GM12878 (cell line): Measurements from ENCODE around the gene TRMT1. TPM values are rescaled to one million over a fixed set of nuclear protein-coding genes. Genes with fewer than 3 reads are reported as not detected.

Source experiments
- ATAC-seq: fragments of 200-7000 bp; cut with Tn5 transposase; 3 replicates; pipeline ENCODE4 v1.9.1; 2020; ENCODE audit warnings: mild to moderate bottlenecking, moderate library complexity
- BruUV-seq: library from RNA; stranded (reverse); fragments of 400-500 nt; replicated peaks from 2 replicates; lab custom pipeline; 2021; lab: Mats Ljungman, UMichigan
- CTCF ChIA-PET: fragments of 300-600 bp; sonication (Branson Sonifier 250); formaldehyde crosslinking; extraction: SDS; loops from one replicate; lab custom pipeline; 2021; ENCODE audit warnings: inconsistent platforms; lab: Yijun Ruan, JAX
- POLR2A ChIA-PET: fragments of 350-600 bp; formaldehyde crosslinking; extraction: SDS; loops from one replicate; lab custom pipeline; 2021; ENCODE audit warnings: inconsistent platforms; lab: Charles Lee
- RAD21 ChIA-PET: fragments of 300-600 bp; sonication (Branson Sonifier 250); formaldehyde crosslinking; loops from one replicate; lab custom pipeline; 2023; ENCODE audit warnings: antibody characterized with exemption; ENCODE audit not compliant: unreplicated experiment; lab: Charles Lee
- SMC1A ChIA-PET: fragments of 300-600 bp; sonication (Branson Sonifier 250); formaldehyde crosslinking; loops from one replicate; lab custom pipeline; 2023; ENCODE audit not compliant: unreplicated experiment, uncharacterized antibody; lab: Charles Lee
- DNase-seq: peaks from one replicate; pipeline ENCODE4 v3.0.0-alpha.2; 2011; ENCODE audit warnings: low read depth, low spot score
- FAIRE-seq: peaks from 3 replicates; lab custom pipeline; 2011; peaks lifted over from hg19 to GRCh38; lab: Jason Lieb, UNC
- H2AFZ ChIP-seq: 2 replicates; pipeline ENCODE4 v1.6.0; 2011; ENCODE audit warnings: low read depth, low read length, control low read depth; ENCODE audit not compliant: control insufficient read depth
- H3K27ac ChIP-seq: 2 replicates; pipeline ENCODE4 v1.5.1; 2011; ENCODE audit warnings: control low read depth; ENCODE audit not compliant: control insufficient read depth, insufficient read depth
- H3K27me3 ChIP-seq, 2 experiments: replicated peaks in 1 of 2; 2 replicates each; pipeline versions ENCODE4 v1.6.0 to v1.6.1; 2011; ENCODE audit warnings: low read length in 1 of 2; ENCODE audit not compliant: control insufficient read depth in 2 of 2, insufficient read depth in 2 of 2
- H3K36me3 ChIP-seq, 2 experiments: 2 replicates each; pipeline ENCODE4 v1.5.1; 2011; ENCODE audit warnings: low read length in 1 of 2; ENCODE audit not compliant: control insufficient read depth in 2 of 2, insufficient read depth in 2 of 2
- H3K4me1 ChIP-seq: 2 replicates; pipeline ENCODE4 v1.6.1; 2011; ENCODE audit warnings: mild to moderate bottlenecking, low read length, moderate library complexity, mixed read lengths; ENCODE audit not compliant: control insufficient read depth, insufficient read depth
- H3K4me2 ChIP-seq: 2 replicates; pipeline ENCODE4 v1.6.0; 2011; ENCODE audit warnings: control low read depth; ENCODE audit not compliant: control insufficient read depth, insufficient read depth
- H3K4me3 ChIP-seq: fragments of 200-600 bp; sonication (generic); 2 replicates; pipeline ENCODE4 v1.5.1; 2016
- H3K79me2 ChIP-seq: 2 replicates; pipeline ENCODE4 v1.6.0; 2011; ENCODE audit warnings: low read length; ENCODE audit not compliant: control insufficient read depth, insufficient read depth
- H3K9ac ChIP-seq: 2 replicates; pipeline ENCODE4 v1.8.0; 2011; ENCODE audit warnings: low read length, control low read depth, mixed read lengths; ENCODE audit not compliant: control insufficient read depth, insufficient read depth
- H3K9me3 ChIP-seq: replicated peaks from 3 replicates; pipeline ENCODE4 v1.5.1; 2011; ENCODE audit warnings: mild to moderate bottlenecking, low read length; ENCODE audit not compliant: control insufficient read depth, insufficient read depth
- H4K20me1 ChIP-seq: 2 replicates; pipeline ENCODE4 v1.6.0; 2011; ENCODE audit not compliant: control insufficient read depth, insufficient read depth
- BMI1 ChIP-seq: fragments of 450-650 bp; IDR thresholded peaks from 2 replicates; pipeline ENCODE4 v1.6.1; 2016; ENCODE audit warnings: mild to moderate bottlenecking, moderate library complexity, borderline replicate concordance
- CHD2 ChIP-seq: IDR thresholded peaks from 2 replicates; pipeline ENCODE4 v1.6.1; 2011; ENCODE audit warnings: low read depth, low read length, improper control_type of control experiment, borderline replicate concordance
- ESRRA ChIP-seq: IDR thresholded peaks from 2 replicates; pipeline ENCODE4 v1.6.1; 2012; ENCODE audit warnings: mild to moderate bottlenecking, low read length, improper control_type of control experiment
- LARP7 ChIP-seq: fragments of 450-650 bp; IDR thresholded peaks from 2 replicates; pipeline ENCODE4 v1.6.1; 2017; ENCODE audit warnings: mild to moderate bottlenecking
- MTA3 ChIP-seq: IDR thresholded peaks from 2 replicates; pipeline ENCODE4 v1.6.1; 2012; ENCODE audit warnings: low read length, inconsistent platforms, borderline replicate concordance
- RAD21 ChIP-seq: IDR thresholded peaks from 2 replicates; pipeline ENCODE4 v1.6.1; 2011; ENCODE audit warnings: mild to moderate bottlenecking, low read depth, low read length, moderate library complexity; ENCODE audit not compliant: insufficient read depth
- STAT3 ChIP-seq: IDR thresholded peaks from 2 replicates; pipeline ENCODE4 v1.6.1; 2011; ENCODE audit warnings: low read depth, low read length, improper control_type of control experiment
- YY1 ChIP-seq: IDR thresholded peaks from 2 replicates; pipeline ENCODE4 v1.6.1; 2011; ENCODE audit warnings: low read depth, mild to moderate bottlenecking, low read length
- ZNF384 ChIP-seq: IDR thresholded peaks from 2 replicates; pipeline ENCODE4 v1.6.1; 2012; ENCODE audit warnings: low read depth, mild to moderate bottlenecking, low read length, improper control_type of control experiment, borderline replicate concordance
- WGBS: methylation state at CpG from one replicate; pipeline ENCODE4 v1.1.6; 2016; ENCODE audit warnings: low lambda C conversion rate; ENCODE audit not compliant: insufficient replicate concordance, insufficient coverage; ENCODE audit errors: missing lambda C conversion rate; 5-methylcytosine and 5-hydroxymethylcytosine counted together
- in situ Hi-C: fragments of 300-500 bp; cut with MboI; formaldehyde crosslinking; loops from 9 replicates; pipeline ENCODE4 v1.14.3; 2018; ENCODE audit warnings: mixed read lengths
- intact Hi-C: fragments of 100-400 bp; cut with micrococcal nuclease; formaldehyde crosslinking; loops from one replicate; pipeline ENCODE4 v1.14.2; 2022; ENCODE audit not compliant: unreplicated experiment
- polyA plus RNA-seq, 11 experiments: library from polyadenylated mRNA; depleted of rRNA in 4 of 11; unstranded in 6 of 11; stranded (reverse) in 5 of 11; fragments of >200 nt; fragmentation: Nextera tagmentation in 4 of 11; fragmentation: Illumina TruSeq in 1 of 11; extraction: Ambion mirVana in 4 of 11; extraction: Trizol in 1 of 11; gene quantifications; 1 replicate in 1 of 11; 2 replicates in 10 of 11; pipeline versions ENCODE4 v1.2.1 to v1.2.3, GENCODE V29; 2011 to 2016; ENCODE audit warnings: inconsistent platforms in 2 of 11, missing spikeins in 2 of 11, low read depth in 1 of 11
- total RNA-seq, 4 experiments: library from RNA; depleted of rRNA in 3 of 4; stranded (reverse); fragments of >200 nt in 3 of 4; fragmentation: Illumina TruSeq in 1 of 4; extraction: Trizol in 1 of 4; gene quantifications; 2 replicates each; pipeline versions ENCODE4 v1.2.1 to v1.2.3, GENCODE V29; 2013 to 2021
- TF ChIP-seq, protein P1 (sequence below): IDR thresholded peaks from 2 replicates; pipeline ENCODE4 v1.6.1; 2012; ENCODE audit warnings: improper control_type of control experiment, low read depth, low read length; ENCODE audit not compliant: insufficient replicate concordance
- TF ChIP-seq, protein P2 (sequence below): IDR thresholded peaks from 2 replicates; pipeline ENCODE4 v1.6.1; 2012; ENCODE audit warnings: mild to moderate bottlenecking, low read depth, low read length
- TF ChIP-seq, protein P3 (sequence below): fragments of 450-650 bp; conservative IDR thresholded peaks from 2 replicates; pipeline ENCODE4 v1.6.1; 2017; ENCODE audit warnings: mild to moderate bottlenecking, moderate library complexity

Gene TRMT1
- total and polyA plus RNA-seq, 10 of the 15 experiments (the other 5 are each of a cell fraction or from before 2014, with no cell fraction given): 3.4 to 68.8 (median 34.8) TPM

DNA sequence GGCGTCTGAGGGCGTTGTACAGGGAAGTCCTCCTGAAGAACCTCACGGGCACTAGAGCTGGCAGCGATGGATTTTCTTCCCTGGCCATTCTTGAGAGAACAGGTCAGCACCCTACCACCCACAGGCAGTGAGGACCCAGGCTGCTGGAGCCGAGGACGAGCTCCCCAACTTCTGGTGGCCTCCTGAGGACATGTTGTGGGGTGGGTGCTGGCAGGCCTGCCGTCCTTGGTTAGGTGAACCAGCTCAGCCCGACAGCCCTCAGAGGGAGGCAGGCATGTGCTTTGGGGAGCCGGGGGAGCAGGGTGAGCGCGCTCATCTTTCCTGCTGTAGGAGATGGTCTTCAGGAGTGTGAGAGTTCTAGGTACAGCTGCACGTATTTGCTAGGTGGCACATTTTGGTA lies 29.2 kb downstream of the TRMT1 start:
- no peak overlapping the region for H3K27ac ChIP-seq
- H3K9ac ChIP-seq: no peak overlapping the region
- 48% methylated on average over 12 of the region's 12 CpGs for WGBS
- intact Hi-C loops: no loop called here
- no peak for FAIRE-seq
- no peak overlapping the region for H2AFZ ChIP-seq
- no peaks in the 10 kb centered on the region for H3K79me2 ChIP-seq
- ChIA-PET POLR2A (no interaction called here), RAD21 (no interaction called here), SMC1A (no interaction called here), CTCF (interaction anchor here (1.2 to 3.1 kb wide), 2 partner anchors 55 to 109 kb away, joined by 3 to 19 read pairs; no protein-coding TSS in a partner anchor)
- H3K9me3 ChIP-seq: no peaks in the 10 kb centered on the region
- ATAC-seq: no peak
- no peak for DNase-seq
- no peaks in the 10 kb centered on the region for H3K36me3 ChIP-seq
- H3K4me3 ChIP-seq: no peak overlapping the region
- H3K27me3 ChIP-seq: no peaks in the 10 kb centered on the region
- no peaks in the 10 kb centered on the region for H4K20me1 ChIP-seq
- H3K4me2 ChIP-seq: no peak overlapping the region
- in situ Hi-C loops: no loop called here
- BruUV-seq: no TSS peak
- TF ChIP-seq CHD2 (no peak), MTA3 (no peak), ZNF384 (no peak), BMI1 (no peak), LARP7 (no peak), YY1 (no peak), ESRRA (no peak), STAT3 (no peak), RAD21 (no peak)
- TF ChIP-seq, protein P1, sequence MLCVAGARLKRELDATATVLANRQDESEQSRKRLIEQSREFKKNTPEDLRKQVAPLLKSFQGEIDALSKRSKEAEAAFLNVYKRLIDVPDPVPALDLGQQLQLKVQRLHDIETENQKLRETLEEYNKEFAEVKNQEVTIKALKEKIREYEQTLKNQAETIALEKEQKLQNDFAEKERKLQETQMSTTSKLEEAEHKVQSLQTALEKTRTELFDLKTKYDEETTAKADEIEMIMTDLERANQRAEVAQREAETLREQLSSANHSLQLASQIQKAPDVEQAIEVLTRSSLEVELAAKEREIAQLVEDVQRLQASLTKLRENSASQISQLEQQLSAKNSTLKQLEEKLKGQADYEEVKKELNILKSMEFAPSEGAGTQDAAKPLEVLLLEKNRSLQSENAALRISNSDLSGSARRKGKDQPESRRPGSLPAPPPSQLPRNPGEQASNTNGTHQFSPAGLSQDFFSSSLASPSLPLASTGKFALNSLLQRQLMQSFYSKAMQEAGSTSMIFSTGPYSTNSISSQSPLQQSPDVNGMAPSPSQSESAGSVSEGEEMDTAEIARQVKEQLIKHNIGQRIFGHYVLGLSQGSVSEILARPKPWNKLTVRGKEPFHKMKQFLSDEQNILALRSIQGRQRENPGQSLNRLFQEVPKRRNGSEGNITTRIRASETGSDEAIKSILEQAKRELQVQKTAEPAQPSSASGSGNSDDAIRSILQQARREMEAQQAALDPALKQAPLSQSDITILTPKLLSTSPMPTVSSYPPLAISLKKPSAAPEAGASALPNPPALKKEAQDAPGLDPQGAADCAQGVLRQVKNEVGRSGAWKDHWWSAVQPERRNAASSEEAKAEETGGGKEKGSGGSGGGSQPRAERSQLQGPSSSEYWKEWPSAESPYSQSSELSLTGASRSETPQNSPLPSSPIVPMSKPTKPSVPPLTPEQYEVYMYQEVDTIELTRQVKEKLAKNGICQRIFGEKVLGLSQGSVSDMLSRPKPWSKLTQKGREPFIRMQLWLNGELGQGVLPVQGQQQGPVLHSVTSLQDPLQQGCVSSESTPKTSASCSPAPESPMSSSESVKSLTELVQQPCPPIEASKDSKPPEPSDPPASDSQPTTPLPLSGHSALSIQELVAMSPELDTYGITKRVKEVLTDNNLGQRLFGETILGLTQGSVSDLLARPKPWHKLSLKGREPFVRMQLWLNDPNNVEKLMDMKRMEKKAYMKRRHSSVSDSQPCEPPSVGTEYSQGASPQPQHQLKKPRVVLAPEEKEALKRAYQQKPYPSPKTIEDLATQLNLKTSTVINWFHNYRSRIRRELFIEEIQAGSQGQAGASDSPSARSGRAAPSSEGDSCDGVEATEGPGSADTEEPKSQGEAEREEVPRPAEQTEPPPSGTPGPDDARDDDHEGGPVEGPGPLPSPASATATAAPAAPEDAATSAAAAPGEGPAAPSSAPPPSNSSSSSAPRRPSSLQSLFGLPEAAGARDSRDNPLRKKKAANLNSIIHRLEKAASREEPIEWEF: no peak
- TF ChIP-seq, protein P2, sequence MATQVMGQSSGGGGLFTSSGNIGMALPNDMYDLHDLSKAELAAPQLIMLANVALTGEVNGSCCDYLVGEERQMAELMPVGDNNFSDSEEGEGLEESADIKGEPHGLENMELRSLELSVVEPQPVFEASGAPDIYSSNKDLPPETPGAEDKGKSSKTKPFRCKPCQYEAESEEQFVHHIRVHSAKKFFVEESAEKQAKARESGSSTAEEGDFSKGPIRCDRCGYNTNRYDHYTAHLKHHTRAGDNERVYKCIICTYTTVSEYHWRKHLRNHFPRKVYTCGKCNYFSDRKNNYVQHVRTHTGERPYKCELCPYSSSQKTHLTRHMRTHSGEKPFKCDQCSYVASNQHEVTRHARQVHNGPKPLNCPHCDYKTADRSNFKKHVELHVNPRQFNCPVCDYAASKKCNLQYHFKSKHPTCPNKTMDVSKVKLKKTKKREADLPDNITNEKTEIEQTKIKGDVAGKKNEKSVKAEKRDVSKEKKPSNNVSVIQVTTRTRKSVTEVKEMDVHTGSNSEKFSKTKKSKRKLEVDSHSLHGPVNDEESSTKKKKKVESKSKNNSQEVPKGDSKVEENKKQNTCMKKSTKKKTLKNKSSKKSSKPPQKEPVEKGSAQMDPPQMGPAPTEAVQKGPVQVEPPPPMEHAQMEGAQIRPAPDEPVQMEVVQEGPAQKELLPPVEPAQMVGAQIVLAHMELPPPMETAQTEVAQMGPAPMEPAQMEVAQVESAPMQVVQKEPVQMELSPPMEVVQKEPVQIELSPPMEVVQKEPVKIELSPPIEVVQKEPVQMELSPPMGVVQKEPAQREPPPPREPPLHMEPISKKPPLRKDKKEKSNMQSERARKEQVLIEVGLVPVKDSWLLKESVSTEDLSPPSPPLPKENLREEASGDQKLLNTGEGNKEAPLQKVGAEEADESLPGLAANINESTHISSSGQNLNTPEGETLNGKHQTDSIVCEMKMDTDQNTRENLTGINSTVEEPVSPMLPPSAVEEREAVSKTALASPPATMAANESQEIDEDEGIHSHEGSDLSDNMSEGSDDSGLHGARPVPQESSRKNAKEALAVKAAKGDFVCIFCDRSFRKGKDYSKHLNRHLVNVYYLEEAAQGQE: no peak
- TF ChIP-seq, protein P3, sequence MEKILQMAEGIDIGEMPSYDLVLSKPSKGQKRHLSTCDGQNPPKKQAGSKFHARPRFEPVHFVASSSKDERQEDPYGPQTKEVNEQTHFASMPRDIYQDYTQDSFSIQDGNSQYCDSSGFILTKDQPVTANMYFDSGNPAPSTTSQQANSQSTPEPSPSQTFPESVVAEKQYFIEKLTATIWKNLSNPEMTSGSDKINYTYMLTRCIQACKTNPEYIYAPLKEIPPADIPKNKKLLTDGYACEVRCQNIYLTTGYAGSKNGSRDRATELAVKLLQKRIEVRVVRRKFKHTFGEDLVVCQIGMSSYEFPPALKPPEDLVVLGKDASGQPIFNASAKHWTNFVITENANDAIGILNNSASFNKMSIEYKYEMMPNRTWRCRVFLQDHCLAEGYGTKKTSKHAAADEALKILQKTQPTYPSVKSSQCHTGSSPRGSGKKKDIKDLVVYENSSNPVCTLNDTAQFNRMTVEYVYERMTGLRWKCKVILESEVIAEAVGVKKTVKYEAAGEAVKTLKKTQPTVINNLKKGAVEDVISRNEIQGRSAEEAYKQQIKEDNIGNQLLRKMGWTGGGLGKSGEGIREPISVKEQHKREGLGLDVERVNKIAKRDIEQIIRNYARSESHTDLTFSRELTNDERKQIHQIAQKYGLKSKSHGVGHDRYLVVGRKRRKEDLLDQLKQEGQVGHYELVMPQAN: no peak
- H3K4me1 ChIP-seq: no peaks in the 10 kb centered on the region
